Measurements from ENCODE around the gene COG7. TPM values are rescaled to one million over a fixed set of nuclear protein-coding genes. Genes with fewer than 3 reads are reported as not detected.

Gene COG7
- total RNA-seq, 4 donors from 2014 or later: 12.0 to 23.0 (median 13.3) TPM

DNA sequence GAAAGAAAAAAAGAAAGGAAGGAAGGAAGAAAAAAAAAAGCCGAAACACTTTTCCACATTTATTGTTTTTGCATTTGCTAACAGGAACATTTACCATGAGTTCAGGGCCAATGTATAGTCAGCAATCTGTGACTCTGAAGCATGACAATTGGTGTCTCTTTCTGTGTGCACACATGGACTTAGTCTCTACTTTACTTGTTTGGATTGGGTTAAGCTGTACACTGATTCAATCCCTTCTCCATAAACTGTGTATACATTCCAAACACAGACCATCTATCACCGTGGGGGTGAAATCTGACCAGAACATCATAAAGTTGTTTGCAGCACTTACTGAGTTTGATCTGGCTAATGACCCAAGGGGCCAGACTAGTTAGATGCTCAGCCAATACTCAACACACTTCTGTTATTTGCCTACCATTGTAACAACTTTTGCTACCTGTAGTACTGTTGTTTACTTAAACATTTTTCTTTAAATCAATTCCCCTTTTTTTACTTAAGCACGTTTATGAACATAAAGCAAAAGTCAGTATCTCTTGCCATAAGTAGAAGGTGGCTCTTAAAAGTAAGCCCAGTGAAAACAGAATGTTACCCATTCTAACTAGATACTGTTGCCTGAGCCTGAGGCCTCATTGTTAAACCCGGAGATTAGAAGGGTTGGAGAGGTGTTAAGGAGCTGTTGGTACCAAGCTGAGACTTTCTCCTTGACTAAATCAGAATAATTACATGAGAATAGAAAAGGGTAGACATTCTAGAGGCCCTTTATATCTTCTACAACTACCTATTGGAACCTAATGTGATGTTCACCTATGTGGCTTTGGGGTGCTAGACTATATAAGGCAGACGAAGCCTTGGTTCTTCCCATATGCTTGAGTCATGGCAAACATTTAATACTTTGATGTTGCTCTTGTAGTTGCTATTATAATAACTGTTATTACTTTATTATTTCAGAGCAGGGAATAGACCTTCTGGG, 109.1 kb downstream of the COG7 start:
- ATAC-seq (ENCODE audit: low FRiP score) (no peak), DNase-seq (ENCODE audit: low spot score) (no peak)
- TF ChIP-seq, protein P1, sequence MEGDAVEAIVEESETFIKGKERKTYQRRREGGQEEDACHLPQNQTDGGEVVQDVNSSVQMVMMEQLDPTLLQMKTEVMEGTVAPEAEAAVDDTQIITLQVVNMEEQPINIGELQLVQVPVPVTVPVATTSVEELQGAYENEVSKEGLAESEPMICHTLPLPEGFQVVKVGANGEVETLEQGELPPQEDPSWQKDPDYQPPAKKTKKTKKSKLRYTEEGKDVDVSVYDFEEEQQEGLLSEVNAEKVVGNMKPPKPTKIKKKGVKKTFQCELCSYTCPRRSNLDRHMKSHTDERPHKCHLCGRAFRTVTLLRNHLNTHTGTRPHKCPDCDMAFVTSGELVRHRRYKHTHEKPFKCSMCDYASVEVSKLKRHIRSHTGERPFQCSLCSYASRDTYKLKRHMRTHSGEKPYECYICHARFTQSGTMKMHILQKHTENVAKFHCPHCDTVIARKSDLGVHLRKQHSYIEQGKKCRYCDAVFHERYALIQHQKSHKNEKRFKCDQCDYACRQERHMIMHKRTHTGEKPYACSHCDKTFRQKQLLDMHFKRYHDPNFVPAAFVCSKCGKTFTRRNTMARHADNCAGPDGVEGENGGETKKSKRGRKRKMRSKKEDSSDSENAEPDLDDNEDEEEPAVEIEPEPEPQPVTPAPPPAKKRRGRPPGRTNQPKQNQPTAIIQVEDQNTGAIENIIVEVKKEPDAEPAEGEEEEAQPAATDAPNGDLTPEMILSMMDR (IDR thresholded peaks at IDR 0.05): no peak

GRCh38 chr16:23342083-23342640, 110.8 kb downstream of the COG7 start:
- TF ChIP-seq, protein P1 (IDR thresholded peaks at IDR 0.05): no peak
- ATAC-seq (ENCODE audit: low FRiP score): no peak

DNA sequence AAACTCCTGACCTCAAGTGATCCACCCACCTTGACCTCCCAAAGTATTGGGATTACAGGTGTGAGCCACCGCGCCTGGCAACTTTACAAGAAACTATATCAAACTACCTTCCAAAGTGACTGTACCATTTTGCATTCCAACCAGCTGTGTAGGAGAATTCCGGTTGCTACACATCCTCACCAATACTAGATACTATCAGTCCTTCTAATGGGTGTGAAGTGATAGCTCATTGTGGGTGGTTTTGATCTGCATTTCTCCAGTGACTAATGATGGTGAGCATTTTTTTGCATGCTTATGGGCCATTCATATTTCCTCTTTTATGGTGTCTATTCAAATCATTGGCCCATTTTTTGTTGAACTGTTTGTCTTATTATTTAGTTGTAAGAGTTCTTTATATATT, 113.2 kb downstream of the COG7 start:
- no peak for ATAC-seq (ENCODE audit: low FRiP score)
- TF ChIP-seq, protein P1 (IDR thresholded peaks at IDR 0.05): no peak
- DNase-seq (ENCODE audit: low spot score): no peak

More at GRCh38 chr16:23342083-23342640, 110.8 kb downstream of the COG7 start:
- no peak for DNase-seq (ENCODE audit: low spot score)

Small RNA genes within 50 kb of the gene (small RNA-seq; reads per million reads assigned to genes)
- gene RF00072: not detected

Other genes with a start within 250 kb of the COG7 start
- 10 to 100 TPM in 1 of 4 donors, 1 to 10 TPM in 3; 1.6 to 17.7 (median 3.6) TPM for gene SCNN1B, start 150.9 kb downstream of the COG7 start, total RNA-seq
- 10 to 100 TPM; 35.5 to 59.3 (median 40.8) TPM for gene GGA2, start 57.3 kb upstream of the COG7 start, total RNA-seq
- gene EARS2, start 104.2 kb upstream of the COG7 start, total RNA-seq: 10 to 100 TPM; 18.1 to 24.3 (median 21.4) TPM
- gene UBFD1, start 104.5 kb upstream of the COG7 start, total RNA-seq: 10 to 100 TPM; 55.8 to 89.1 (median 66.5) TPM
- 10 to 100 TPM; 48.5 to 92.6 (median 73.4) TPM for gene NDUFAB1, start 143.1 kb upstream of the COG7 start, total RNA-seq
- 10 to 100 TPM in 3 of 4 donors, 1 to 10 TPM in 1; 6.3 to 13.8 (median 11.9) TPM for gene PALB2, start 188.1 kb upstream of the COG7 start, total RNA-seq
- gene DCTN5, start 188.3 kb upstream of the COG7 start, total RNA-seq: 10 to 100 TPM; 34.0 to 43.1 (median 38.0) TPM
- gene PLK1, start 225.7 kb upstream of the COG7 start, total RNA-seq: 1 to 10 TPM in 2 of 4 donors, under 1 TPM in 2; 0.65 to 7.7 (median 1.4) TPM

Data from omental fat pad (tissue), 4 donors.